Liver (tissue), 9 donors: ENCODE results near the gene CCNK. TPM values are rescaled to one million over a fixed set of nuclear protein-coding genes. Genes with fewer than 3 reads are reported as not detected.

Experiments
- DNase-seq: peaks from one replicate; pipeline ENCODE4 v3.0.0-alpha.2; 2017; ENCODE audit warnings: low spot score
- H3K27ac ChIP-seq, 2 donors: one replicate each; pipeline ENCODE4 v1.7.0; 2013; ENCODE audit warnings: inconsistent platforms in 2 of 2, low read length in 2 of 2, control low read depth in 1 of 2, low read depth in 1 of 2, mild to moderate bottlenecking in 1 of 2
- H3K27me3 ChIP-seq, 4 donors: one replicate each; pipeline versions ENCODE4 v1.6.1 to v1.7.0; 2013; ENCODE audit warnings: low read length in 3 of 4, inconsistent platforms in 1 of 4, mild to moderate bottlenecking in 1 of 4, moderate library complexity in 1 of 4; ENCODE audit not compliant: control insufficient read depth in 4 of 4, insufficient read depth in 4 of 4
- H3K36me3 ChIP-seq, 4 donors: one replicate each; pipeline versions ENCODE4 v1.6.1 to v1.7.0; 2013; ENCODE audit warnings: low read length in 3 of 4, mild to moderate bottlenecking in 3 of 4, low read depth in 1 of 4, moderate library complexity in 1 of 4; ENCODE audit not compliant: control insufficient read depth in 4 of 4, insufficient read depth in 3 of 4
- H3K4me1 ChIP-seq, 4 donors: one replicate each; pipeline versions ENCODE4 v1.6.1 to v1.7.0; 2013; ENCODE audit warnings: low read length in 3 of 4, mild to moderate bottlenecking in 3 of 4, moderate library complexity in 1 of 4; ENCODE audit not compliant: control insufficient read depth in 4 of 4, insufficient read depth in 4 of 4
- H3K4me3 ChIP-seq, 3 donors: one replicate each; pipeline versions ENCODE4 v1.6.1 to v1.7.0; 2013; ENCODE audit warnings: low read length in 3 of 3, control low read depth in 1 of 3, low read depth in 1 of 3, mild to moderate bottlenecking in 1 of 3
- H3K9ac ChIP-seq, 2 donors: one replicate each; pipeline ENCODE4 v1.7.0; 2013; ENCODE audit warnings: low read length in 2 of 2, mild to moderate bottlenecking in 2 of 2, moderate library complexity in 2 of 2, control low read depth in 1 of 2, low read depth in 1 of 2
- H3K9me3 ChIP-seq, 4 donors: one replicate each; pipeline versions ENCODE4 v1.6.1 to v1.7.0; 2013; ENCODE audit warnings: low read length in 3 of 4; ENCODE audit not compliant: control insufficient read depth in 4 of 4
- ATF3 ChIP-seq: IDR thresholded peaks from 2 replicates; pipeline ENCODE4 v1.6.1; 2016; ENCODE audit warnings: antibody characterized with exemption
- CTCF ChIP-seq: fragments of 150-350 bp; IDR thresholded peaks from 2 replicates; pipeline ENCODE4 v1.5.1; 2017; ENCODE audit warnings: improper control_type of control experiment, low read depth, low read length; ENCODE audit not compliant: missing input control
- EGR1 ChIP-seq, 2 donors: IDR thresholded peaks; 2 replicates each; pipeline ENCODE4 v1.6.1; 2016 to 2018; ENCODE audit warnings: antibody characterized with exemption in 2 of 2, low read depth in 2 of 2
- FOXA1 ChIP-seq: IDR thresholded peaks from 2 replicates; pipeline ENCODE4 v1.6.1; 2016; ENCODE audit warnings: antibody characterized with exemption
- FOXA2 ChIP-seq: IDR thresholded peaks from 2 replicates; pipeline ENCODE4 v1.6.1; 2016; ENCODE audit warnings: antibody characterized with exemption
- GABPA ChIP-seq, 2 donors: IDR thresholded peaks in 1 of 2; conservative IDR thresholded peaks in 1 of 2; 2 replicates each; pipeline ENCODE4 v1.6.1; 2016; ENCODE audit warnings: antibody characterized with exemption in 2 of 2, mild to moderate bottlenecking in 1 of 2, moderate library complexity in 1 of 2
- HNF4A ChIP-seq, 2 donors: conservative IDR thresholded peaks; 2 replicates each; pipeline ENCODE4 v1.6.1; 2016; ENCODE audit warnings: antibody characterized with exemption in 2 of 2, mild to moderate bottlenecking in 2 of 2
- HNF4G ChIP-seq: IDR thresholded peaks from 2 replicates; pipeline ENCODE4 v1.6.1; 2016; ENCODE audit warnings: antibody characterized with exemption
- JUND ChIP-seq, 2 donors: IDR thresholded peaks; 2 replicates each; pipeline ENCODE4 v1.6.1; 2016; ENCODE audit warnings: antibody characterized with exemption in 2 of 2
- MAX ChIP-seq: IDR thresholded peaks from 2 replicates; pipeline ENCODE4 v1.6.1; 2016; ENCODE audit warnings: antibody characterized with exemption
- NR2F2 ChIP-seq: IDR thresholded peaks from 2 replicates; pipeline ENCODE4 v1.6.1; 2016; ENCODE audit warnings: antibody characterized with exemption
- RAD21 ChIP-seq, 2 donors: IDR thresholded peaks; 2 replicates each; pipeline ENCODE4 v1.6.1; 2016; ENCODE audit warnings: antibody characterized with exemption in 2 of 2, mild to moderate bottlenecking in 2 of 2
- REST ChIP-seq: IDR thresholded peaks from 2 replicates; pipeline ENCODE4 v1.6.1; 2016; ENCODE audit warnings: antibody characterized with exemption, mild to moderate bottlenecking
- RXRA ChIP-seq, 2 donors: IDR thresholded peaks; 2 replicates each; pipeline ENCODE4 v1.6.1; 2017 to 2018; ENCODE audit warnings: antibody characterized with exemption in 2 of 2, mild to moderate bottlenecking in 1 of 2
- SP1 ChIP-seq: IDR thresholded peaks from 2 replicates; pipeline ENCODE4 v1.6.1; 2018; ENCODE audit warnings: antibody characterized with exemption, mild to moderate bottlenecking
- TAF1 ChIP-seq: conservative IDR thresholded peaks from 2 replicates; pipeline ENCODE4 v1.6.1; 2016; ENCODE audit warnings: antibody characterized with exemption, mild to moderate bottlenecking
- YY1 ChIP-seq: IDR thresholded peaks from 2 replicates; pipeline ENCODE4 v1.6.1; 2016; ENCODE audit warnings: antibody characterized with exemption, mild to moderate bottlenecking
- ZBTB33 ChIP-seq: IDR thresholded peaks from 2 replicates; pipeline ENCODE4 v1.6.1; 2016; ENCODE audit warnings: antibody characterized with exemption
- WGBS: extraction: QIAGEN DNeasy Blood & Tissue Kit; methylation state at CpG from one replicate; pipeline ENCODE4 v1.1.7; 2013; 5-methylcytosine and 5-hydroxymethylcytosine counted together
- polyA plus RNA-seq, 2 donors: library from polyadenylated mRNA; stranded (reverse) in 1 of 2; unstranded in 1 of 2; fragments of 200-250 nt in 1 of 2; fragments of >200 nt in 1 of 2; fragmentation: Nextera tagmentation in 1 of 2; extraction: Ambion mirVana in 1 of 2; gene quantifications; one replicate each; pipeline versions ENCODE4 v1.2.1 to v1.2.3, GENCODE V29; 2013 to 2015
- total RNA-seq, 2 donors: library from RNA; depleted of rRNA; stranded (reverse); fragments of >200 nt; gene quantifications; one replicate each; pipeline ENCODE4 v1.2.3, GENCODE V29; 2014
- donor health status: healthy.
- donor health status: healthy.
- donor health status: healthy.
- donor health status: healthy.
- donor health status: healthy.

Gene CCNK
- total and polyA plus RNA-seq, 4 donors: 7.7 to 33.4 (median 13.2) TPM

GRCh38 chr14:99473458-99473857, 7.8 kb upstream of the CCNK start:
- no peak for DNase-seq
- no peaks in the 10 kb centered on the region for H3K9me3 ChIP-seq
- no peaks in the 10 kb centered on the region for H3K36me3 ChIP-seq
- H3K27ac ChIP-seq: no peak overlapping the region
- no peaks in the 10 kb centered on the region for H3K27me3 ChIP-seq
- H3K4me1 ChIP-seq: peaks cover 0 to 19% (median 11%) of the 10 kb centered on the region in 4 donors
- TF ChIP-seq ATF3 (no peak), SP1 (no peak), TAF1 (no peak), RAD21 (IDR thresholded peaks at IDR 0.05) (no peak), FOXA1 (no peak), YY1 (no peak), HNF4G (no peak), REST (no peak), CTCF (no peak), HNF4A (conservative IDR thresholded peaks at IDR 0.05) (no peak), GABPA (IDR thresholded peaks at IDR 0.05 in 1 of 2, conservative IDR thresholded peaks at IDR 0.05 in 1 of 2) (no peak), EGR1 (IDR thresholded peaks at IDR 0.05; ENCODE audit: low read depth in 2 of 2) (no peak), NR2F2 (no peak), FOXA2 (no peak), JUND (IDR thresholded peaks at IDR 0.05) (no peak), ZBTB33 (no peak), RXRA (IDR thresholded peaks at IDR 0.05) (no peak)
- WGBS: 86% methylated on average over 3 of the region's 3 CpGs
- H3K9ac ChIP-seq: no peak overlapping the region
- H3K4me3 ChIP-seq: no peak overlapping the region

GRCh38 chr14:99475179-99475578, 6.0 kb upstream of the CCNK start:
- H3K9ac ChIP-seq: no peak overlapping the region
- H3K36me3 ChIP-seq: no peaks in the 10 kb centered on the region
- TF ChIP-seq RAD21 (IDR thresholded peaks at IDR 0.05): peak in 1 of 2 donors; percentile 30
- no peak for TF ChIP-seq MAX
- TF ChIP-seq CTCF: peak; percentile 21
- H3K4me3 ChIP-seq: no peak overlapping the region
- no peaks in the 10 kb centered on the region for H3K9me3 ChIP-seq
- WGBS: 42% methylated on average over 9 of the region's 9 CpGs
- no peaks in the 10 kb centered on the region for H3K27me3 ChIP-seq
- no peak for DNase-seq
- H3K4me1 ChIP-seq: peaks cover 0 to 30% (median 24%) of the 10 kb centered on the region in 4 donors
- no peak overlapping the region for H3K27ac ChIP-seq
